MCF 10A (cell line): ENCODE results near the gene ETV7. TPM values are rescaled to one million over a fixed set of nuclear protein-coding genes. Genes with fewer than 3 reads are reported as not detected.

Experiments used
- BruUV-seq: library from RNA; stranded (reverse); fragments of 400-500 nt; replicated peaks from 2 replicates; lab custom pipeline; 2021; lab: Mats Ljungman, UMichigan
- CTCF ChIA-PET: fragments of 300-600 bp; sonication (Branson Sonifier 250); formaldehyde crosslinking; extraction: SDS; loops from one replicate; lab custom pipeline; 2021; ENCODE audit warnings: antibody characterized with exemption, inconsistent platforms; lab: Yijun Ruan, JAX
- POLR2A ChIA-PET: fragments of 300-600, 350-650 bp; sonication (Branson Sonifier 250); formaldehyde crosslinking; extraction: SDS; loops from one replicate; lab custom pipeline; 2020; ENCODE audit warnings: antibody characterized with exemption, inconsistent platforms; lab: Yijun Ruan, JAX
- DNase-seq: peaks from one replicate; pipeline ENCODE4 v3.0.0-alpha.2; 2018; ENCODE audit not compliant: unreplicated experiment
- H3K27ac Mint-ChIP-seq: one replicate; pipeline ENCODE4 v1.8.0; 2022; ENCODE audit warnings: mild to moderate bottlenecking, low read depth, mixed read lengths; ENCODE audit not compliant: unreplicated experiment
- H3K27me3 Mint-ChIP-seq: one replicate; pipeline ENCODE4 v1.8.0; 2022; ENCODE audit warnings: mixed read lengths; ENCODE audit not compliant: insufficient read depth, unreplicated experiment
- H3K36me3 Mint-ChIP-seq: one replicate; pipeline ENCODE4 v1.8.0; 2022; ENCODE audit warnings: mild to moderate bottlenecking, moderate library complexity, mixed read lengths; ENCODE audit not compliant: insufficient read depth, unreplicated experiment
- H3K4me1 Mint-ChIP-seq: one replicate; pipeline ENCODE4 v1.8.0; 2022; ENCODE audit warnings: mixed read lengths; ENCODE audit not compliant: insufficient read depth, unreplicated experiment
- H3K4me3 Mint-ChIP-seq: one replicate; pipeline ENCODE4 v1.8.0; 2022; ENCODE audit warnings: mild to moderate bottlenecking, moderate library complexity, mixed read lengths; ENCODE audit not compliant: unreplicated experiment
- H3K9me3 Mint-ChIP-seq: one replicate; pipeline ENCODE4 v1.8.0; 2022; ENCODE audit warnings: mixed read lengths; ENCODE audit not compliant: unreplicated experiment
- intact Hi-C: fragments of 100-400 bp; cut with micrococcal nuclease; formaldehyde crosslinking; loops from 2 replicates; pipeline ENCODE4 v1.14.1; 2022
- total RNA-seq: library from RNA; stranded (reverse); gene quantifications from 2 replicates; pipeline ENCODE4 v1.2.3, GENCODE V29; 2022
- TF ChIP-seq, protein P1 (sequence below): fragments of 200-600 bp; IDR thresholded peaks from one replicate; pipeline ENCODE4 v1.8.0; 2022; ENCODE audit warnings: antibody characterized with exemption, mild to moderate bottlenecking; ENCODE audit not compliant: unreplicated experiment

Gene ETV7
- total RNA-seq, 1 experiment from 2014 or later = 0.47 TPM

DNA sequence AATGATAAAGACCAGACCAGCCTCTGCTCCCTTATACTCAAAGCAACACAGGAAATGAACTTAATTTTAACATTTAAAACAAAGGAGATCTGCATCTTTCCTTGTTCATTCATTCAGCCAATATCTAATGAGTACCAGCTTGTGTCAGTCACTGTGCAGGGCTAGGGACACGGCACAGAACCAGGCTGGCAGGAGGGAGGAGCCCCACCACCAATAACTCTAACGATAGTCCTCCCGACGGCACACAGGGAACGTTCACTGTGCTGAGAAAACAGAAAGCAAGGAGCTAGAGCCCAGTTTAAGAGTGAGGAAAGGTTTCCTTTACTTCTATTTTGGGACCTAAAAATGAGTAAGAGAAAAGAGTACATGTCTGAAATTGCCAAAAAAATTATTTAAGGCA is 9.9 kb downstream of the ETV7 start:
- Mint-ChIP-seq H3K4me3 (no peak overlapping the region), H3K27ac (no peak overlapping the region), H3K27me3 (peaks cover 7% of the 10 kb centered on the region), H3K36me3 (no peaks in the 10 kb centered on the region), H3K9me3 (no peaks in the 10 kb centered on the region), H3K4me1 (peaks cover 12% of the 10 kb centered on the region)
- no peak for DNase-seq
- TF ChIP-seq, protein P1, sequence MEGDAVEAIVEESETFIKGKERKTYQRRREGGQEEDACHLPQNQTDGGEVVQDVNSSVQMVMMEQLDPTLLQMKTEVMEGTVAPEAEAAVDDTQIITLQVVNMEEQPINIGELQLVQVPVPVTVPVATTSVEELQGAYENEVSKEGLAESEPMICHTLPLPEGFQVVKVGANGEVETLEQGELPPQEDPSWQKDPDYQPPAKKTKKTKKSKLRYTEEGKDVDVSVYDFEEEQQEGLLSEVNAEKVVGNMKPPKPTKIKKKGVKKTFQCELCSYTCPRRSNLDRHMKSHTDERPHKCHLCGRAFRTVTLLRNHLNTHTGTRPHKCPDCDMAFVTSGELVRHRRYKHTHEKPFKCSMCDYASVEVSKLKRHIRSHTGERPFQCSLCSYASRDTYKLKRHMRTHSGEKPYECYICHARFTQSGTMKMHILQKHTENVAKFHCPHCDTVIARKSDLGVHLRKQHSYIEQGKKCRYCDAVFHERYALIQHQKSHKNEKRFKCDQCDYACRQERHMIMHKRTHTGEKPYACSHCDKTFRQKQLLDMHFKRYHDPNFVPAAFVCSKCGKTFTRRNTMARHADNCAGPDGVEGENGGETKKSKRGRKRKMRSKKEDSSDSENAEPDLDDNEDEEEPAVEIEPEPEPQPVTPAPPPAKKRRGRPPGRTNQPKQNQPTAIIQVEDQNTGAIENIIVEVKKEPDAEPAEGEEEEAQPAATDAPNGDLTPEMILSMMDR = no peak
- CTCF ChIA-PET = no interaction called here
- POLR2A ChIA-PET = interaction anchor here (0.9 kb wide), 1 partner anchor 9 kb away, joined by 3 read pairs; no protein-coding TSS in a partner anchor
- intact Hi-C loops = no loop called here
- no TSS peak for BruUV-seq

DNA sequence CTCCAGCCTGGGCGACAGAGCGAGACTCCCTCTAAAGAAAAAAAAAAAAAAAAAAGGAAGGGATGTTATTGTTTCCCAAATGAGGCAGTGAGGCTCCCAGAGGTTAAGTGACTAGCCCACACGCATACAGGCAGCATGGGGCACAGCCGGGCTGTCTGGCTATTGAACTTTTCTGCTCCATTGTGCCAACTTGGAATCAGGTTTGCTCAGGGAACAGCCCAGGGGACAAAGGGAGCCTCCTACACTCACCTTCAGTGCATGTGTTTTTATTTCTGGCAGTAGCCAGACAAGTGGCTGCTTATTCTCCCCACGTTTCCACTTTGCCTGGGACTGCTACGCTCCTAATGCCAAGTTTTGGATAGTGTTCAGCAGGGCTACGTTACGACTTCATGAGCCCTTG is 10.7 kb downstream of the ETV7 start:
- TF ChIP-seq, protein P1 = no peak
- POLR2A ChIA-PET = interaction anchor here (0.5 to 0.9 kb wide), 2 partner anchors 10 to 139 kb away, joined by 3 to 5 read pairs; no protein-coding TSS in a partner anchor
- H3K4me1 Mint-ChIP-seq = peaks cover 20% of the 10 kb centered on the region

DNA sequence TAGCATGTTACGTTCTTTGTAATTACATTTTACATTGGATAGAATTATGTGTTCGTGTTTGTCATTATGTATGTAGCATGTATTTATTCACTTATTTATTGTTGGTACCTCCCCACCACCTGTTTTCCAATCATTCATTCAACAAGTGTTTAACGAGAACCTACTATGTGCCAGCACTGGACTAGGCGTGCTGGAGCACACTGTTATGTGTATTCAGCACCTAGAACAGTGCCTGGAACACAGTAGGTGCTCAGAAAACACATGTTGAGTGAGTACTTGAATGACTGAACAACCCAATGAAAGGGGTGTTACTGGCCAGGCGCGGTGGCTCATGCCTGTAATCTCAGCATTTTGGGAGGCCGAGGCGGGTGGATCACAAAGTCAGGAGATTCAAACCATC is 11.3 kb downstream of the ETV7 start:
- Mint-ChIP-seq H3K9me3 (no peaks in the 10 kb centered on the region), H3K4me3 (no peak overlapping the region), H3K4me1 (peaks cover 21% of the 10 kb centered on the region), H3K27me3 (peaks cover 13% of the 10 kb centered on the region), H3K36me3 (no peaks in the 10 kb centered on the region), H3K27ac (no peak overlapping the region)
- TF ChIP-seq, protein P1 = no peak
- BruUV-seq = no TSS peak
- intact Hi-C loops = no loop called here
- DNase-seq = no peak
- POLR2A ChIA-PET = no interaction called here
- CTCF ChIA-PET = no interaction called here

More for the DNA sequence above, 10.7 kb downstream of the ETV7 start:
- intact Hi-C loops = no loop called here
- H3K27me3 Mint-ChIP-seq = peaks cover 13% of the 10 kb centered on the region
- DNase-seq = no peak
- H3K4me3 Mint-ChIP-seq = no peak overlapping the region
- no peaks in the 10 kb centered on the region for H3K9me3 Mint-ChIP-seq
- no peaks in the 10 kb centered on the region for H3K36me3 Mint-ChIP-seq
- CTCF ChIA-PET = no interaction called here
- H3K27ac Mint-ChIP-seq = no peak overlapping the region
- BruUV-seq = no TSS peak

DNA sequence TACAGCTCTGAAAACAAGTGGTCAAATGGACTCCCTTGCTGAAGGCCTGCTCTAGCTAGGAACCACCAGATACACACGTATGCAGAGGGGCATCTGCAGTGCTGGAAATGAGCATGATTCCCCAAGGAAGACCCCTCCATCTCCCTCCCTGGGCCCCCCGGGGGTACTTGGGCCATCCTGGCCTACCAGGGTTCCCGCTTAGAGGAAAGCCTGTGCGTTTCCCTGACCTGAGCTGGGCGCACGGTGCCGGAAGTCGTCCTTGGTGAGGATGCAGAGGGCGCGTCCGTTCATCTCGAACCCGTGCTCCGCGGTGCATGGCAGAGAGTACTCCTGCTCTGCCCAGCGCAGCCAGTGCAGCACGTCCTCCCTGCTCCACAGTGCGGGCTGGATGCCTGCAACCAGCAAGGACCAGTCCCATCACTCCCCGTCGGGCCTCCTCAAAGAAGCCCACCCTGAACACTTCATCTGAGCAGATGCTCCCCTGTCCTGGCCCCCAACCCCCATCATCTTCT is 11.8 kb downstream of the ETV7 start:
- no peak overlapping the region for H3K4me3 Mint-ChIP-seq
- peaks cover 13% of the 10 kb centered on the region for H3K27me3 Mint-ChIP-seq

More for the DNA sequence above, 11.8 kb downstream of the ETV7 start:
- POLR2A ChIA-PET = no interaction called here
- intact Hi-C loops = no loop called here
- TF ChIP-seq, protein P1 = no peak
- no peaks in the 10 kb centered on the region for H3K9me3 Mint-ChIP-seq
- no peak for DNase-seq
- CTCF ChIA-PET = no interaction called here
- H3K36me3 Mint-ChIP-seq = no peaks in the 10 kb centered on the region
- BruUV-seq = no TSS peak
- H3K27ac Mint-ChIP-seq = no peak overlapping the region
- H3K4me1 Mint-ChIP-seq = peaks cover 21% of the 10 kb centered on the region
